GM18907 (cell line): ENCODE data around the gene PGP.

Experiments
- ATAC-seq: cut with Tn5 transposase; IDR thresholded peaks from one replicate; pipeline ENCODE4 v1.9.1; 2021; ENCODE audit warnings: mild to moderate bottlenecking, moderate library complexity; ENCODE audit not compliant: unreplicated experiment

PGP gene

DNA sequence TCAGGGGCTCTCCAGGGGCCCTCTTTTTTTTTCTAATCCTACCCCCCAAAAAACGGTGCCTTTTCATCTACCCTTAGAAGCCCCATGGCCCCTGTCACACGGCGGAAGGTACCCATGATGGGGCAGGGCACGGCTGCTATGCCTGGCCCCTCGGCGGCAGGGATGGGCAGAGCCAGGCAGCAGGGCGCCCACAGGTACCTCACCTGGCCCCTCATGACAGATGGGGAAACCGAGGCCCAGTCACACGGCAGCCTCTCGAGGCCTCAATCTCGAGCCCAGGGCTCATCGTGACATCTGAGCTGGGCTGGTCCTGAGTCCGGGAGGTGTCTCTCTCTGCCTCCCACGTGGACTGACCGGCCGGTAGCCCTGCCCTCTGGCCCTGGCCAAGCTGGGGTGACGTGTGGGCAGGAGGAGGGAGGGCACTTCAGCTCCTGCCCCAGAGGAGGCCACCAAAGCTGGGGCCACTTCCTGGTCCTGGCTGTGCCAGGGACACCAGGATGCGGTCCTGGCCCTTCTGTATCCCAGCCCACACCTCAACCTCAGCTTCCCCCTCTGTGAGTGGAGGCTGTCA is 47.5 kb downstream of the PGP start:
- no peak for ATAC-seq

DNA sequence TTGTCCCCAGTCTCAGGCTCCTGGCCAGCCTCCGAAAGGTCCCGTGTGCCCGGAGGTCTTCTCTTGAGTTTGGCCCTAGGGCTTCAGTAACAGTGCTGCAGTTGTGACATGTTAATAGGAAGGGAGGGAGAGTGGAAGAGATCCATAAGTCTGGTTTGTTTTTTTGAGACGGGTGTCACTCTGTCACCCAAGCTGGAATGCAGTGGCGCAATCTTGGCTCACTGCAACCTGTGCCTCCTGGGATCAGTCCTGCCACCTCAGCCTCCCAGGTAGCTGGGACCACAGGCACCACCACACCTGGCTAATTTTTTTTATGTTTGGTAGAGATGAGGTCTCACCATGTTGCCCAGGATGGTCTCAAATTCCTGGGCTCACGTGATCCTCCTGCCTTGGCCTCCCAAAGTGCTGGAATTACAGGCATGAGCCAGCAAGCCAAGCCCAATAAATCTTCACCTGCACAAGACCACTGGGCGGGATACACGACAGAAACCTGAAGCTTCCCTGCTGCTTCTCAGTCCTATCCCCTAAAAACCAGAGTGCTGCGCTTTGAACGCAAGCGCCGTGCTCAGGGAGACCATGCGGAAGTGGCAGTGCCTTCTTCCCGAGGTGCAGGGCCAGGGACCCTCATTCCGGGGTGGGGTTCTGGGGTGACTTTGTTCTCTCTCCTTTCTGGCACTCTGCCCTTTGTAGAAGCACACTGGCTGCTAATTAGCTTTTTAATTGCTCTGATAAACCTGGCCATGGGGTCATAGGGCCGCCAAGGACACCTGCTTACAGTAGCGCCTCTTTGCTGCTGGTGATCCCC is 48.2 kb downstream of the PGP start:
- no peak for ATAC-seq

DNA sequence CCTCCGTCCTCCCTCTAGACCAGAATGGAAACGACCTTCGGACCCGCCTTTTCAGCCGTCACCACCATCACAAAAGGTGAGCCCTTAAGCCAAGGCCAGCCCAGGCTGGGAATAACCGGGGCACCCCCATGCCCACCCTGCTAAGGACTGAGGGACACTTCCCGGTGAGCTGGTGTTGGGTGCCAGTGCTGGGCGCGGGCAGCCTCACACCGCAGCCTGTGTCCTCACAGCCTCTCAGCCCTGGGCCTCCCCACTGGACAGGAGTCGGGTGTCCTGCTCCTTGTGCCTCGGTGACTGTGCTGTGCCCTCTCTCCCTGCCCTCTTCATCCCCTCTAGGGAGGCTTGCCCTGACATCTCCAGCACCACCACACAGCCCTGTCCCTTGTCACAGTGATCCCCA is 48.8 kb downstream of the PGP start:
- no peak for ATAC-seq

DNA sequence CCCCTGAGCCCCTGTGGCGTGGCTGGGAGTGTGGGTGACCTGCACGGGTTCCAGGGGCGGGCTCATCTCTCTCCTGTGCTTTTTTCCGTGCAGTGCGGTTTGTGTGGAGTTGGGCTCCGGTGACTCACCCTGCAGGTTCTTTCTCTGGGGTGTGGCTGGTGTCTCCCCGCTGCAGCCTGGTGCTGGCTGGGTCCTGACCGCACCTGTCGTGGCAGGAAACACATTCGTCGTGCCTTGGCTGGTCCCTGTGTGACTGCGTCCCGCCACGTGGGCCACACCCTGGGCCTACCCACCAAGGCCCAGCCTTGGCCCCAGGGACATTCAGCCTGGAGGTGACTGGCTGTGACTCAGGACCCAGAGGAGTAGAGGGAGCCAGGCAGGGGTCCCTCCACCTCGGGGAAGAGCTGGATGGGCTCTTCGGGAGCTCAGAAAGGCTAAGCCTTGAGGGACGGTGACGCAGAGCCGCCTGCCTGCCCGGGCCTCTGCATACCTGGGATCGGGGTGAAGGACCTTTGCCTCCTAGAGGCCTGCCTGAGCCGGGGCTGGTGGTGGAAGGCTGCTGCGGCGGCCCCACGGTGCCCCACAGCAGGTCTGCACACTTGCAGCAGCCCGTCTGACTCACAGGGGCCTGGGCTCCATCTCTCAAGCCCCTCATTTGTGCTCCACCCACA is 51.3 kb downstream of the PGP start:
- no peak for ATAC-seq

DNA sequence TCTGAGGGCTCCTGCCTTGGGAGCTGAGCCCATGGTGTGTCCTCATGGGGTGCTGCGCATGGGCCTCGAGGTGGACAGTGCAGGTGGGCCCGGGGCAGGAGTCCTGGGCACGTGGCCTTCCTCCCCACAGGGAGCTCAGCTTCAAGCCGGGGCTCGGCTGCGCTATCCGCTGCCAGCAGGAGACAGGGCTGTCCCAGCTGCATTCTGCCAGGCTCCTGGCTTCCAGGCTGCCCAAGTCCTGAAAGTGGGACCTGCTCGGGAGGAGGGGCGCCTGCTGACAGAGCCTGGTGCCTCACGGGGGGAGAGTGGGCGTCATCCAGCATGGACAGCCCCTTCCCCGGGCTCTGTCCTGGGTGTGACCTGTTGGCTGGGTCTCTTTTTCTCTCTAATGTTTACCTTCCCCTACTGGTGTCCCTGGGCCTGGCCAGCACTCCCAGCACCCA is 51.9 kb downstream of the PGP start:
- no peak for ATAC-seq

DNA sequence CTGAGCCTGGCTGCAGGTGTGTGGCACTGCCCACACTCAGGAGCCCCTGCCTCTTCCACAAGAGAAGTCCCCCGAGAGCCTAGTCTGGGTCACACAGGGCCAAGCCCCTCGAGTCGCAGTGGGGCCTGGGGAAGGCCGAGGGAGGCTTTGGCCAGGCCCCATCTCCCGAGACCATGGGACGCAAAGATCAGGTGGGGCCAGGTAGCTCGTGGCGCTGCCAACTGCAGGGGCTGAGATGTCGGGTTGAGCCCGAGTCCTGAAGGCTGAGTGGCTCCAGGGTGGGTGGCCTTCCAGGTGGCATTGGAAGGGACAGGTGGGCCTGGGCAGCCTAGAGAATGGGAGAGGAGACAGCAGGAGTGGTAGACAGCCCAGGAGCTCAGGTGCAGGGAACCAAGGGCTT is 52.7 kb downstream of the PGP start:
- no peak for ATAC-seq
